ENCODE data around the gene SCAMP2.

GRCh38 chr15:74843445-74843828, 29.7 kb downstream of the SCAMP2 start:
- TF ChIP-seq CTCF (conservative IDR thresholded peaks at IDR 0.05; ENCODE audit: low read depth, low read length) (peak; percentile 31; the same call in 1 of the 2 replicates), EZH2 (IDR thresholded peaks at IDR 0.05; ENCODE audit: borderline replicate concordance, low read depth, low read length, poor library complexity, severe bottlenecking) (no peak)
